Measurements from ENCODE around the gene CCNG2.

CCNG2 gene

GRCh38 chr4:77209012-77209411, 52.0 kb downstream of the CCNG2 start:
- no peak for DNase-seq

- no peak for DNase-seq
Measured at GRCh38 chr4:77209936-77210335, 52.9 kb downstream of the CCNG2 start.

GRCh38 chr4:77215107-77215506, 58.1 kb downstream of the CCNG2 start:
- no peak for DNase-seq

GRCh38 chr4:77217526-77217925, 60.5 kb downstream of the CCNG2 start:
- no peak for DNase-seq

GRCh38 chr4:77219266-77219665, 62.3 kb downstream of the CCNG2 start:
- DNase-seq: no peak
